GM21360 (cell line): Measurements from ENCODE around the gene SOWAHA.
"Not testable (repeated sequence)": the region's sequence is repeated elsewhere in the genome, so short reads cannot be mapped to it uniquely, and the experiment has no call there.

Experiments
- ATAC-seq: cut with Tn5 transposase; IDR thresholded peaks from one replicate; pipeline ENCODE4 v1.9.1; 2021; ENCODE audit warnings: mild to moderate bottlenecking, moderate library complexity; ENCODE audit not compliant: unreplicated experiment

Gene SOWAHA

GRCh38 chr5:132848270-132848669 is 35.2 kb downstream of the SOWAHA start:
- no peak for ATAC-seq

GRCh38 chr5:132849347-132849746 is 36.2 kb downstream of the SOWAHA start:
- ATAC-seq, result no peak

GRCh38 chr5:132850066-132850465 is 37.0 kb downstream of the SOWAHA start:
- no peak for ATAC-seq

GRCh38 chr5:132853323-132853722 is 40.2 kb downstream of the SOWAHA start:
- no peak for ATAC-seq

- no peak for ATAC-seq
Observed at GRCh38 chr5:132853790-132854189, 40.7 kb downstream of the SOWAHA start.

- ATAC-seq, result no peak
Observed at GRCh38 chr5:132854301-132854700, 41.2 kb downstream of the SOWAHA start.

GRCh38 chr5:132854992-132855391 is 41.9 kb downstream of the SOWAHA start:
- ATAC-seq, result not testable (repeated sequence)

GRCh38 chr5:132856011-132856410 is 42.9 kb downstream of the SOWAHA start:
- ATAC-seq, result no peak

GRCh38 chr5:132859889-132860437 is 46.9 kb downstream of the SOWAHA start:
- no peak for ATAC-seq

GRCh38 chr5:132860742-132861141 is 47.6 kb downstream of the SOWAHA start:
- no peak for ATAC-seq

- no peak for ATAC-seq
Observed at GRCh38 chr5:132865668-132866341, 52.7 kb downstream of the SOWAHA start.
